Lung (tissue), 12 donors: ENCODE data around the gene ZFP36L2. TPM values are rescaled to one million over a fixed set of nuclear protein-coding genes. Genes with fewer than 3 reads are reported as not detected.

ENCODE experiments used
- ATAC-seq: fragments of 200-7000 bp; cut with Tn5 transposase; one replicate; pipeline ENCODE4 v1.9.1; 2020; ENCODE audit warnings: moderate number of reproducible peaks; ENCODE audit not compliant: insufficient read depth, low FRiP score
- DNase-seq, 3 donors: peaks; one replicate each; pipeline ENCODE4 v3.0.0-alpha.2; 2013 to 2017
- H3K27ac ChIP-seq, 2 donors: one replicate each; pipeline ENCODE4 v1.5.1; 2013; ENCODE audit warnings: mild to moderate bottlenecking in 2 of 2, moderate library complexity in 2 of 2, control low read depth in 1 of 2, inconsistent platforms in 1 of 2, low read depth in 1 of 2, low read length in 1 of 2
- H3K27me3 ChIP-seq, 3 donors: one replicate each; pipeline ENCODE4 v1.5.1; 2013; ENCODE audit warnings: low read length in 2 of 3; ENCODE audit not compliant: control insufficient read depth in 3 of 3, insufficient read depth in 3 of 3
- H3K36me3 ChIP-seq, 4 donors: one replicate each; pipeline ENCODE4 v1.5.1; 2013; ENCODE audit warnings: low read length in 4 of 4, mild to moderate bottlenecking in 1 of 4, moderate library complexity in 1 of 4; ENCODE audit not compliant: control insufficient read depth in 4 of 4, insufficient read depth in 4 of 4
- H3K4me1 ChIP-seq, 5 donors: one replicate each; pipeline ENCODE4 v1.5.1; 2013; ENCODE audit warnings: low read length in 5 of 5, mild to moderate bottlenecking in 2 of 5, moderate library complexity in 1 of 5; ENCODE audit not compliant: control insufficient read depth in 5 of 5, insufficient read depth in 5 of 5
- H3K4me3 ChIP-seq: one replicate; pipeline ENCODE4 v1.5.1; 2013; ENCODE audit warnings: mild to moderate bottlenecking, control low read depth, moderate library complexity
- H3K9ac ChIP-seq, 2 donors: one replicate each; pipeline ENCODE4 v1.5.1; 2013; ENCODE audit warnings: low read length in 2 of 2, control low read depth in 1 of 2; ENCODE audit not compliant: insufficient read depth in 1 of 2
- H3K9me3 ChIP-seq, 4 donors: one replicate each; pipeline ENCODE4 v1.5.1; 2013; ENCODE audit warnings: low read length in 3 of 4, mild to moderate bottlenecking in 1 of 4, moderate library complexity in 1 of 4; ENCODE audit not compliant: control insufficient read depth in 4 of 4, insufficient read depth in 3 of 4
- CTCF ChIP-seq: IDR thresholded peaks from 2 replicates; pipeline ENCODE4 v1.5.1; 2012; ENCODE audit warnings: mild to moderate bottlenecking; ENCODE audit errors: control extremely low read depth, extremely low read depth
- WGBS, 2 donors: extraction: QIAGEN DNeasy Blood & Tissue Kit; methylation state at CpG; one replicate each; pipeline ENCODE4 v1.1.7; 2013; 5-methylcytosine and 5-hydroxymethylcytosine counted together
- polyA plus RNA-seq, 2 donors: library from polyadenylated mRNA; stranded (reverse); fragments of 200-250 nt; gene quantifications; one replicate each; pipeline ENCODE4 v1.2.1, GENCODE V29; 2013
- total RNA-seq, 2 donors: library from RNA; depleted of rRNA in 1 of 2; stranded (reverse); fragments of >200 nt in 1 of 2; gene quantifications; one replicate each; pipeline ENCODE4 v1.2.1, GENCODE V29; 2014 to 2021
- donor health status: control.
- donor health status: control.
- donor health status: Bipolar disorder and iron deficiency.
- donor health status: healthy.
- donor health status: DM: yes; HTN: yes; CAD: no.

ZFP36L2 gene
- total and polyA plus RNA-seq, 4 donors, result 38.3 to 110 (median 66.6) TPM

GRCh38 chr2:43273529-43273928 lies 47.1 kb upstream of the ZFP36L2 start:
- peaks cover 13 to 41% (median 30%) of the 10 kb centered on the region in 5 donors for H3K4me1 ChIP-seq
- H3K27ac ChIP-seq, result no peak overlapping the region
- H3K4me3 ChIP-seq, result no peak overlapping the region

GRCh38 chr2:43270930-43271615 lies 44.7 kb upstream of the ZFP36L2 start:
- Histone ChIP-seq H3K4me1 (peaks cover 21 to 48% (median 35%) of the 10 kb centered on the region in 5 donors), H3K36me3 (peaks cover 0 to 7% (median 2%) of the 10 kb centered on the region in 4 donors), H3K9me3 (no peaks in the 10 kb centered on the region), H3K27ac (no peak overlapping the region), H3K4me3 (no peak overlapping the region), H3K9ac (no peak overlapping the region), H3K27me3 (no peaks in the 10 kb centered on the region)
- ATAC-seq (no peak), DNase-seq (no peak)
- 91 to 96% methylated on average over 4 of the region's 4 CpGs for WGBS, 2 donors
- TF ChIP-seq CTCF, result no peak

More at GRCh38 chr2:43273529-43273928, 47.1 kb upstream of the ZFP36L2 start:
- H3K9ac ChIP-seq, result no peak overlapping the region
- DNase-seq, result no peak
- no peak for ATAC-seq
- TF ChIP-seq CTCF, result no peak
- no peaks in the 10 kb centered on the region for H3K9me3 ChIP-seq
- WGBS, 2 donors, result 78 to 93% methylated on average over 4 of the region's 4 CpGs
- H3K36me3 ChIP-seq, result peaks cover 0 to 7% (median 2%) of the 10 kb centered on the region in 4 donors
- no peaks in the 10 kb centered on the region for H3K27me3 ChIP-seq

- ATAC-seq (no peak), DNase-seq (no peak)
- no peak overlapping the region for H3K4me3 ChIP-seq
- no peaks in the 10 kb centered on the region for H3K9me3 ChIP-seq
- H3K27me3 ChIP-seq, result no peaks in the 10 kb centered on the region
- H3K36me3 ChIP-seq, result peaks cover 0 to 7% (median 2%) of the 10 kb centered on the region in 4 donors
- no peak for TF ChIP-seq CTCF
- peaks cover 21 to 50% (median 31%) of the 10 kb centered on the region in 5 donors for H3K4me1 ChIP-seq
- peak overlapping the region; percentile 80 to 93 for H3K27ac ChIP-seq
- WGBS, 2 donors, result 76 to 84% methylated on average over 2 of the region's 2 CpGs
- H3K9ac ChIP-seq, result no peak overlapping the region
Observed at GRCh38 chr2:43270461-43270860, 44.1 kb upstream of the ZFP36L2 start.
